NCI-H2196 (cell line): ENCODE data around the gene RHEX.
A peak's percentile ranks its signal among the peaks of the same experiment; 100 is the strongest.

Source experiments
- DNase-seq: peaks from one replicate; lab custom pipeline; 2025; ENCODE audit not compliant: unreplicated experiment; lab: John Stamatoyannopoulos, UW

RHEX gene

GRCh38 chr1:206087091-206087490 lies 34.1 kb downstream of the RHEX start:
- DNase-seq: no peak

DNA sequence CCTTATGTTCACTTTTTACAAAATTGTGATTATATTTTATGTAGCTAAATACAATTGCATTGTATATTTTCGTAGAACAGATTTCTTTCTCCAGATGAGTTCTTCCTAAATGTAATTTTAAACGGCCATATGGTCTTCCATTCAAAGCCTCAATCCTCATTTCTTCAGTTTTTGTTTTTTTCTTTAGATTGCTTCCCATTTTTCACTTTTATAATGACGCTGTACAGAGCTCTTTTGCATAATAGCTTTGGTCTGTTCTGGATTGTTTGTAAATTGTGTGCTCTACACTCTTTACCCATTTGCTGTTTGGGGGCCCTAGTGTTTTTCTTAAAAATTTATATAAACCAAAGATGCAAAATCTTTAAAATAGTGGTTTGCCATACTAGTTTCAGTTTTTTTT lies 36.4 kb downstream of the RHEX start:
- no peak for DNase-seq

DNA sequence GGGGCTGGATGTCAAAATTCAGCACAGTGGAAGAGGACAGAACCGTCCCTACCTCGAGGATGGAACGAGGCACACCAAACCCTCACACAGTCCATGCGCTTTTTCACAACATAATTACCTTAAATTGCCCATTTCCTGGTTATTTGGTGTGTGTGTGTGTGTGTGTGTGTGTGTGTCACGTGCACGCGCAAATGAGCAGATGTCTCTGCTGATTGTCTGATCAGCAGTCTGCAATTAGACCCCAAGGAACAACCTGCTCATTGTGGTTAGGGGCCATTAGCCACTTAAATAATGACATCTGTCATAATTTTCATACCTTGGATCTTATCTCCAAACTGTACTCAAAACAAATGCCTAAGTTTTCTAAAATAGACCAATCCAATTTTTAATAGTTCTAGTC lies 41.1 kb downstream of the RHEX start:
- DNase-seq: no peak

- DNase-seq: no peak
Observed at GRCh38 chr1:206097381-206097780, 44.4 kb downstream of the RHEX start.

DNA sequence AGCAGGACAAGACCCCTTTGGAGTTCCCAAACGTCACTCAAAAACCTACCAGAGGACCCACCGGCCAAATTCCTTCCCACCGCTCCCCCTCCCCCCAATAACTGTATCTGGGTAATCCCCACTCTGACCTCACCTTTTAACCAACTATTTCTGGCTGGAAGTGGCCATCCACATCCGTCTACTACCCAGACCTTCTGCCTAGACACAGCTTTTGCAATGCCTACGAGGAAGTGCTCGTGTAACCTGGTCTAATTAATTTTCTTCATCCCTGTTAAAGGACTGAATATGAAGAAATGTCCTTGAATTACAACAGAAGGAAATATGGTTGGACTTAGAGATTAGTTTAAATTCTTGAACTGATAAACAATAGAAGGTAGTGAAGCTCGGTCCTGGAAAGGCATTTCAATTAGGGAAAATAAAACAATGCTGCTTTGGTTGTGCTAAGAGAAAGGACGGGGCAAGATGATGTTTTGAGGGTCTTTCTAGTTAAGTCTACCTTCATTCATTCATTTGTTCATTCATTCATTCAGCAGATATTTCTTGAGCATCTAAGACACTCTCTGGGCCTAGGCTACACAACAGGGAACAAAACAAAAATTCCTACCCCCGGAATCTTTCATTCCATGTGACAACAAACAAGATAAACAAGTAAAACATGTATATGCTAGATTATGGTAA lies 45.4 kb downstream of the RHEX start:
- no peak for DNase-seq

DNA sequence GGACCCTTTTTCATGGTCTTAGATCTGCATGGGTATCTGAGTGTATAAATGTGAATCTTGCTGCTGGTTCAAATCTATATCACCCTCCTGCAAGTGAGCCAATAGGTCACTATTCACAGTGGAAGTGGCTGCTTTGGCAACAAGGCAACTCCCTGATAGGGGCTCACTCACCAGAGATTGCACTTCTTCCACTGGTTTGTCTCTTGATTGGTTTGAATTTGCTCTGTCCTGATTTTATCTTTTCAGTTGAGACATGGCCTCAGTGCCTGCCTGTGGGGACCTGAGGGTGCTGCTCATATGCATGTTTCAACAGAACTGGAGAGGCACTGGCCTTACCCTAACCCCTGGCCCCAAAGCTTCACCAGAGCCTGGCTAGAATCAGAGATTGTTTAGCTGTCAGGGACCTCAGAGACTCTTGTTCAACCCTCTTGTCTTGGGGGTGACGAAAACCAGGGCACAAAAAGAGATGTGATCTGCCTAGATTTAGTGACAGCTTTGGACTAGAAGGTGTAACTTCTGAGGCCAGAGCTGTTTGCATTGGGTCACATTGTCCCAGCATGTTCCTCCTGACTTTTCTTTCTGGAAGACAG lies 47.3 kb downstream of the RHEX start:
- DNase-seq: no peak

GRCh38 chr1:206101351-206102045 lies 48.5 kb downstream of the RHEX start:
- DNase-seq: no peak

DNA sequence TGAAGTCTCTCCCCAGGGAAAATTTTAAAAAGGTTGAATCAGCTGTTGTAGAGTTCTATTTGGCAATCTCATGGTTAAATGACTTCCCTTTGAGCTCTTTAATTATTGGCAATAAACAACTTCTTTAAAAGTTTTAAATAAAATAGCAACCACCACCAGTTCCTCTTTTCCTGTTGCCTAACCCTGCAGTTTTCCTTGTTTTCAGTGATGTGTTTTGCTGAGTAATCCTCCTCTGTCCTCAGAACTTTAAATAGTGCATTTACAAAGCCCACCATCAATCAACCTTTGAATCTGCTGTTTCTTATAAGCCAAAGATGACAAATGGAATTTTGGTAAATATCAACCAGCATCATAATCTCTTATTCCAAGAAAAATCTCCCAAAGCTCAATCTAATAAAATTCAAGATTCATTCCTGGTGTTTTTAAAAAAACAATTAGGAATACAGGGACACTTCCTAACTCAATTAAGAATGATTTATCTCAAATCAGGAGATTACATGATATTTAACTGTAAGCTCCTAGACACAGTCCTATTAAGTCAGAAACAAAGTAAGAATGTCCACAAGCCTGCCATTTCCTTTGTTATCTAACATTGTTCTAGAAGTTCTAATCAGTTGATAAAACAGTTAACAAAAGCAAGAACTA lies 49.4 kb downstream of the RHEX start:
- no peak for DNase-seq

- no peak for DNase-seq
Observed at GRCh38 chr1:206103979-206104378, 51.0 kb downstream of the RHEX start.

DNA sequence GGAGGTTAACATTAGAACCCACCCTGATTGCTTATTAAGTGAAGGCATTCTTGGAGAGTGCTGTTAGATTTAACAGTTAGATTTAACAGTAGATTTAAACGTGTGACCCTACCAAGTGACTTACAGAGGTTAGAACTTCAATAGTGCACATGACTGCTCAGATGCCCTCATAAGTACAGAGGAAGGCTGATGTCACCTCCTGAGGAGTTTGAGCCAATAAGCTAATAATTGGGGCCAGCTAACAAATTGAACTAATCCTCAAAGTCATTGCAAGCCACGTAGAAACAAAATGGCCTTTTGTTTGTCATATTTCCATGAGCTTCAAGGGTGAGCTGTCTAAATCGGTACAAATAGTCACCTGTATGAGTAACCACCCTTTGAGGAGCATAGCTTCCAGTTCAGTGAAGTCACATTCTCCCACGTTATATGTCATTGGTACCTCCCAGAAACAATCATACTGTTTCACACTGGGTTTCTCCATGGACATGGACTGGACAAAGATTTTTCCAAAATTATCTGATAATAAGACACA lies 52.6 kb downstream of the RHEX start:
- no peak for DNase-seq

- DNase-seq: peak; percentile 82
Observed at GRCh38 chr1:206106328-206107167, 53.6 kb downstream of the RHEX start.

DNA sequence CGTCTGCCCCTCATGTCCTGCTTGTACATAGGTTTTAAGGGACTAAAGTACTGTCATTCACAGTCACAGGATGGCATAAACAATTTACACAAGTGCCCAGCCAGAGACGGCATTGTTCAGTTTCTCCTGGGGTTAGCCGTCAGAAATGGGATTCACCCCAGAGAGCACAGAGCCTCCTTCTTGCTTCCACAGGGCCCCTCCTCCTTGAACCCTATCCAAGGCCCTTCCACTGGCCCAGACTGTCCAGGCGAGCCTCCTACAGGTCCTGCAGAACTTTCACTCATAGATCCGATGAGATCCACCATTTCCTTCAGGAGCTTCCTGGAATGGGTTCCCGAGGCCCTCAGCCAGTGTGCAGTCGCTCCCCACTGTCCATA lies 54.2 kb downstream of the RHEX start:
- DNase-seq: no peak

DNA sequence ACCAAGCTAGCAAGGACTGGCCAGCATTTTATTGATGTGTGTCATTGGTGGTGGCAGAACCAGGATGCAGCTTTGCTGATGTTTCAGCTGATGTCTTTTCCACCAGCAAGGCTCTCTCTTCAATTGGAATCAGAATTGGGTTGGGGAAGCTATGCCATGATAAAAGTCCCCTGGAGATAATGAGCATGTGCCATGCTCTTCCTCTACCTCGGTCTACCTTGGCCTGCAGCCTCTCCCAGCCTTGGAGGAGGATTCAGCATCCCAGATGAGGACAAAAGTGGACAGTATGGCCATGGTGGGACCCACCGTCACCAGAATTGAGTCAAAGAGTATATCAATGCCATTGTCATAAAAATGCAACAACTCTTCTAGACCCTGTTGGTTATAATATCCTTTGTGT lies 55.7 kb downstream of the RHEX start:
- DNase-seq: no peak

- DNase-seq: no peak
Observed at GRCh38 chr1:206109718-206110117, 56.7 kb downstream of the RHEX start.

GRCh38 chr1:206110161-206110560 lies 57.2 kb downstream of the RHEX start:
- no peak for DNase-seq

- DNase-seq: no peak
Observed at GRCh38 chr1:206110820-206111219, 57.8 kb downstream of the RHEX start.

DNA sequence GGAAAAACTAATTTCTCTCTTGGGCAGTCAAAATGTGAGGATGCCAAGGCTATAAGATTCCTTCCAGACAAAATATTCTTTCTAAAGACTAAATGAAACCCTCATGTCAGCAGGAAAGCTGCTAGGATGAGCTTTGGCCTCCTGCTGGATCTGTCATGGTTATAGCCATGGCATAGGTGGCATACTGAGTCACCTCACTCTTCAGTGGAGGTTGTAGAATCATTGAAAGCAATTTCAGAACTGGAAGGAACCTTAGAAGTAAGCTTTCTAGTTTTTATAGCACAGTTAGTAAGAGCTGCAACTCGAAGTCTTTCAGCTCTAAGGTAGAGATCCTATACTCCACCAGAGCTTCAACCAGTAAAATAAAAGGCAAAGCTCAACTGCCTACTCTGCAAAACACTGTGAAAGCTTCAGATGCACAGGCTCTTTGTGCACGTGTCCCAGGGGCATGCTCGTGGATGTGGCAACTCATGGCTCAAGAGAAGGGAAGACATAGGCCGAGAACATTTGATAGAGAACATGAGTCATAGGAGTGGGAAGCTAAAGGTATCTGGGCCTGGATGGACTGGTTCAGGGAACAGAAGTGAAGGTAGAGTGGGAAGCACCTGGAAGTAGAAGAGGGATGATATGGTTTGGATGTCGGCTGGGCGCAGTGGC lies 58.4 kb downstream of the RHEX start:
- no peak for DNase-seq

GRCh38 chr1:206112600-206113301 lies 59.8 kb downstream of the RHEX start:
- DNase-seq: peak; percentile 79

GRCh38 chr1:206114692-206115640 lies 62.0 kb downstream of the RHEX start:
- no peak for DNase-seq
